Activated CD4-positive, alpha-beta T cell treated with anti-CD3 and anti-CD28 coated beads, Interleukin-2, amount 10 ng/mL, durations not matched to agents 24 days and 14 days (primary cell): Measurements from ENCODE around the gene KRT74. TPM values are rescaled to one million over a fixed set of nuclear protein-coding genes. Genes with fewer than 3 reads are reported as not detected.

Source experiments
- DNase-seq: peaks from one replicate; pipeline ENCODE4 v3.0.0; 2022
- H3K27ac Mint-ChIP-seq: one replicate; pipeline ENCODE4 v1.8.0; 2022; ENCODE audit warnings: mild to moderate bottlenecking, mixed read lengths
- H3K27me3 Mint-ChIP-seq: one replicate; pipeline ENCODE4 v1.8.0; 2022; ENCODE audit warnings: mixed read lengths
- H3K36me3 Mint-ChIP-seq: one replicate; pipeline ENCODE4 v1.8.0; 2022; ENCODE audit warnings: low read depth, mild to moderate bottlenecking, mixed read lengths
- H3K4me1 Mint-ChIP-seq: one replicate; pipeline ENCODE4 v1.8.0; 2021; ENCODE audit warnings: mixed read lengths
- H3K4me3 Mint-ChIP-seq: one replicate; pipeline ENCODE4 v1.8.0; 2022; ENCODE audit warnings: mild to moderate bottlenecking, moderate library complexity, mixed read lengths
- H3K9me3 Mint-ChIP-seq: one replicate; pipeline ENCODE4 v1.8.0; 2021; ENCODE audit warnings: mixed read lengths
- intact Hi-C: fragments of 100-400 bp; cut with micrococcal nuclease; formaldehyde crosslinking; loops from one replicate; pipeline ENCODE4 v1.15.1; 2023
- total RNA-seq: library from RNA; stranded (reverse); gene quantifications from 2 replicates; pipeline ENCODE4 v1.2.3, GENCODE V29; 2022

Gene KRT74
- total RNA-seq, 1 donor from 2014 or later = not detected

- Mint-ChIP-seq H3K4me3 (no peak overlapping the region), H3K4me1 (no peaks in the 10 kb centered on the region), H3K27me3 (no peaks in the 10 kb centered on the region), H3K27ac (no peak overlapping the region), H3K36me3 (no peaks in the 10 kb centered on the region), H3K9me3 (no peaks in the 10 kb centered on the region)
- intact Hi-C loops = no loop called here
- DNase-seq = no peak
These were observed 39.8 kb downstream of the KRT74 start for GRCh38 chr12:52533686-52534470.

DNA sequence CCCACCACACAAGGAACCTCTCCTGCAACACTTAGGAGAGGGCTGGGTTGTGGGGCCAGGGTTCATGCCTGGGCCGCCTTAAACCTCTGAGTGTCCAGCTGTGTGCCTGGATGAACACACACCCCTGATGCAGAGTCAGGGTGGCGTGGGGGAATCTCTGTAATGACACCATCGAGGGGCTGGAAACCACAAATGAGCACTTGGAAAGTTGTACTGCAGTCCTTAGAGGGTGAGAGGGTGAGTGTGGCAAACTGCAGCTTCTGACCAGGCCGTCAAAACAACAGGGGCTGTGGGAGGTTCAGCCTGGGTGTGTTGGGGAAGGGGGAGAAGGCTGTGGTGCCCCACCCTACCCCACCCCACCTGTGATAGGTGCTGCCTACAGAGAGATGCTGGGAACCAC is 41.0 kb downstream of the KRT74 start:
- Mint-ChIP-seq H3K27ac (no peak overlapping the region), H3K4me1 (no peaks in the 10 kb centered on the region), H3K36me3 (no peaks in the 10 kb centered on the region), H3K9me3 (no peaks in the 10 kb centered on the region), H3K4me3 (no peak overlapping the region), H3K27me3 (no peaks in the 10 kb centered on the region)
- no peak for DNase-seq
- intact Hi-C loops = no loop called here

DNA sequence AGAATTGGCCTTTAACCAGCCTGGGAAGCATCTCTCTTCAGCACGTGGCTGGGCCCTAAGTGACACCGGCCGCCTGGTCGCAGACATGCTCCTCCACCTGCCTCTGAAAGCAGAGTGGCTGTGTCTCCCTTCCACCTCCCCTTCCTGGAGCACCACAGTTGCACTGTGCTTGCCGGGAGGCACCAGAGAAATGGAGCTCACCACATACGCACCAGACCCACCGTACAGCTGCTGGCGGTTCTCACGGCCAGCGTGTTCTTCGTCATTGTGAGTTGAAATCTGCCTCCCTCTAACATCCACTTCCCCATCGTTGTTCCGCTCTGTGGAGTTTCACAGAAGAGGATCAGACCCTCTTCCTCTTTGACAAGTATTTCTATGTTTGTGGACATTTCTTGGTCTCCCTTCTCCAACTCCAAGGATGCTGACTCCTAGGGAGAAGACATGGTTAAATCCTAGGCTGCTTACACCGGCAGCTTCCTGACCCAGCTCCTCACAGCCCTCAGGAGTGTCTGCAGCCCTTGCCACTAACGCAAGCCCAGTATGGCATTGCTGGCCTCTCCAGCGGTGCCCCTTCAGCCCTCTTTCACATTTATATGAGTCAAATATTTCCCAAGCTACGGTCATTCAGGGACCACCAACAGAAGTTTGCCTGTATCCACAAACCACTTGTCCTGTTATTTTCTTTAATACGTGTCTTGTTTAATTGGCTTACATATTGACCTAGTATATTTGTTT is 41.9 kb downstream of the KRT74 start:
- intact Hi-C loops = no loop called here
- Mint-ChIP-seq H3K9me3 (no peaks in the 10 kb centered on the region), H3K27me3 (no peaks in the 10 kb centered on the region), H3K36me3 (no peaks in the 10 kb centered on the region), H3K4me3 (no peak overlapping the region), H3K27ac (no peak overlapping the region), H3K4me1 (peaks cover 2% of the 10 kb centered on the region)
- DNase-seq = no peak

DNA sequence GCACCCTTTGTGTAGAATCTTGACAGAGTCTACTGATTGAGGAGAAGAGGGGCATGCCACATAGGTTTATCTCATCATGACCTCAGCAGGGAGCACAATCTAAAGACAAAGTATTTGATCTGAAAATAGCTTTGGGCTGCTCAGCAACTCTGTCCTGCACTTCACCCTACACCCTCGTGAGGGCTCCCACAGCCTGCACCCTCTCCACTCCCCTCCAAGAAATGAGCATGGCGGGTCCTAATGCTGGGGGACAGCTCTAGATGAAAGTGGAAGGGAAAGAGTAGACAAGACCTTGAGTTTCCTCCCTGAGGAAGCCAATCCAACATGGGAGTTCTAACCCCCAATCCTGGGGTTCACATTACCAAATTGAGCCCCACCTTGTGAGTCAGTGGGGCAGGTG is 42.7 kb downstream of the KRT74 start:
- Mint-ChIP-seq H3K4me1 (peaks cover 4% of the 10 kb centered on the region), H3K4me3 (no peak overlapping the region), H3K36me3 (no peaks in the 10 kb centered on the region), H3K9me3 (no peaks in the 10 kb centered on the region), H3K27me3 (no peaks in the 10 kb centered on the region), H3K27ac (no peak overlapping the region)
- intact Hi-C loops = no loop called here
- DNase-seq = no peak

- peaks cover 4% of the 10 kb centered on the region for H3K4me1 Mint-ChIP-seq
- H3K27ac Mint-ChIP-seq = no peak overlapping the region
- DNase-seq = no peak
- H3K4me3 Mint-ChIP-seq = no peak overlapping the region
- H3K27me3 Mint-ChIP-seq = no peaks in the 10 kb centered on the region
- H3K9me3 Mint-ChIP-seq = no peaks in the 10 kb centered on the region
- intact Hi-C loops = no loop called here
- H3K36me3 Mint-ChIP-seq = no peaks in the 10 kb centered on the region
These were observed 43.3 kb downstream of the KRT74 start for GRCh38 chr12:52530366-52530765.

DNA sequence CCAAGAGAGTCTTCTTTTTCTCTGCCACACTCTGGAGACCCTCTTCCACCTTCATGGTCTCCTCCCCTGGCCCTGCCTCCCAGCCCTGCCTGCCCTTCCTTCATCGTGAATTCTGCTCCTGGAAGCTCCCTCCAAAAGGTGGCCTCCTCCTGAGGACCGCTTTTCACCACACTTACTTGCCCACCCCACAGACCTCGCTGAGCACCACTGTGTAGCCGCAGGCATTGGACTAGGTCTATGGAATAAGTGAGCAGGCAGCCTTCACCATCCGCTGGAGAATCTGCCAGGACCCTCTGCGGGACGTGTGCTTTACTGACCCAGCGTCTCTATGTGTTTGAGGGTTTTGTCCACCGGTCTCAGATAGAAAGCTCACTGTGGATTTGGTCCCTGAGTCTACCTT is 43.8 kb downstream of the KRT74 start:
- Mint-ChIP-seq H3K27me3 (no peaks in the 10 kb centered on the region), H3K36me3 (no peaks in the 10 kb centered on the region), H3K27ac (no peak overlapping the region), H3K4me3 (no peak overlapping the region), H3K4me1 (peaks cover 4% of the 10 kb centered on the region), H3K9me3 (no peaks in the 10 kb centered on the region)
- intact Hi-C loops = no loop called here
- no peak for DNase-seq

DNA sequence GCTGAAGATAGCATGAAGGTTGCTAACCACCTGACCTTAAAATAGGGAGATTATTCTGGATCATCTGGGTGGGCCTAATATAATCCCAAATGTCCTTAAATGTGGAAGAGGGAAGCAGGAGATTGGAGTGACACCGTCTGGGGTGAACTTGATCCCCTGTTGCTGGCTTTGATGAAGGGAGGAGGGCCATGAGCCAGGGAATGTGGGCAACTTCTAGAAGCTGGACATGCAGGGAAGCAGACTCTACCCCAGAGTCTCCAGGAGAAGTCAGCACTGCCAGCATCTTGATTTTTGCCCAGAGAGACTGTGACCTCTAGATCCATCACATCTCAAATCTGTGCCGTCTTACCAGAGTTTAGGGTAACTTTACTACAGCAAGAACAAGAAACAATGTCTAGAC is 44.2 kb downstream of the KRT74 start:
- intact Hi-C loops = no loop called here
- no peaks in the 10 kb centered on the region for H3K36me3 Mint-ChIP-seq
- no peak overlapping the region for H3K4me3 Mint-ChIP-seq
- no peaks in the 10 kb centered on the region for H3K27me3 Mint-ChIP-seq
- H3K9me3 Mint-ChIP-seq = no peaks in the 10 kb centered on the region
- no peak for DNase-seq
- peaks cover 4% of the 10 kb centered on the region for H3K4me1 Mint-ChIP-seq
- no peak overlapping the region for H3K27ac Mint-ChIP-seq

- intact Hi-C loops = no loop called here
- no peaks in the 10 kb centered on the region for H3K36me3 Mint-ChIP-seq
- H3K27ac Mint-ChIP-seq = no peak overlapping the region
- H3K4me3 Mint-ChIP-seq = no peak overlapping the region
- H3K9me3 Mint-ChIP-seq = no peaks in the 10 kb centered on the region
- no peaks in the 10 kb centered on the region for H3K27me3 Mint-ChIP-seq
- H3K4me1 Mint-ChIP-seq = peaks cover 4% of the 10 kb centered on the region
- no peak for DNase-seq
These were observed 45.0 kb downstream of the KRT74 start for GRCh38 chr12:52528641-52529143.

DNA sequence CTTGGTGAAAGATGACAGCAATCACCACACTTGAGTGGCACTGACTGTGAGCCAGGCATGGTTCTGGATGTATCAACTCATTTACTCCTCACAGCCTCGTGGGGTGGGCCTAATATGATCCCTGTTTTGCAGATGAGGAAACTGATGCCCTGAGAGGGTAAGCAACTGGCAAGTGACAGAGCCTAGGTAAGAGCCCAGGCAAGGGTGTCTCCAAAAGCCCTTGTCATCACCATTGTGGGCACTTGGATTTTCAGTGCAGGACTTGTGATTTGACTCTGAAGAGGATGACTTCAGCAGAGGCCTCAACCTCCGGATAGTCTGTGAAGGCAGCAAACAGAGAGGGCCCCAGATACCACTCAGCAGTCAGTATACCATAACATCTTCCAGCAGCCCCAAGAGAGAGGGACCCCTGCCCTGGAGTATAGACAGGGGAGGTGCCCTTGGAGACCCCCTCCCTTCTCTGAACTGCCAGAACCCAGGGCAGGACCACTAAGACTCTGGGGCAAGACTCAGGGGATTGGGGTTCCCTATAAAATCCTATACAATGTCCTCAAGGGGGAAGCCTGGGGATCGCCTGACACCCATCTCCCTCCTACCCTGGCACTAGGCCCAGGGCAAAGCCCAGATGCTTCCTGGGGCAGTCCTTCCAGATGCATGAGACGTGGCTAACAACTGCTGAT is 46.4 kb downstream of the KRT74 start:
- no peaks in the 10 kb centered on the region for H3K36me3 Mint-ChIP-seq
- no peak overlapping the region for H3K4me3 Mint-ChIP-seq
- no peak for DNase-seq
- intact Hi-C loops = no loop called here
- H3K27me3 Mint-ChIP-seq = peaks cover 3% of the 10 kb centered on the region
- no peak overlapping the region for H3K27ac Mint-ChIP-seq
- peaks cover 4% of the 10 kb centered on the region for H3K4me1 Mint-ChIP-seq
- H3K9me3 Mint-ChIP-seq = no peaks in the 10 kb centered on the region

- peaks cover 3% of the 10 kb centered on the region for H3K27me3 Mint-ChIP-seq
These were observed 47.1 kb downstream of the KRT74 start for GRCh38 chr12:52526511-52526951.

DNA sequence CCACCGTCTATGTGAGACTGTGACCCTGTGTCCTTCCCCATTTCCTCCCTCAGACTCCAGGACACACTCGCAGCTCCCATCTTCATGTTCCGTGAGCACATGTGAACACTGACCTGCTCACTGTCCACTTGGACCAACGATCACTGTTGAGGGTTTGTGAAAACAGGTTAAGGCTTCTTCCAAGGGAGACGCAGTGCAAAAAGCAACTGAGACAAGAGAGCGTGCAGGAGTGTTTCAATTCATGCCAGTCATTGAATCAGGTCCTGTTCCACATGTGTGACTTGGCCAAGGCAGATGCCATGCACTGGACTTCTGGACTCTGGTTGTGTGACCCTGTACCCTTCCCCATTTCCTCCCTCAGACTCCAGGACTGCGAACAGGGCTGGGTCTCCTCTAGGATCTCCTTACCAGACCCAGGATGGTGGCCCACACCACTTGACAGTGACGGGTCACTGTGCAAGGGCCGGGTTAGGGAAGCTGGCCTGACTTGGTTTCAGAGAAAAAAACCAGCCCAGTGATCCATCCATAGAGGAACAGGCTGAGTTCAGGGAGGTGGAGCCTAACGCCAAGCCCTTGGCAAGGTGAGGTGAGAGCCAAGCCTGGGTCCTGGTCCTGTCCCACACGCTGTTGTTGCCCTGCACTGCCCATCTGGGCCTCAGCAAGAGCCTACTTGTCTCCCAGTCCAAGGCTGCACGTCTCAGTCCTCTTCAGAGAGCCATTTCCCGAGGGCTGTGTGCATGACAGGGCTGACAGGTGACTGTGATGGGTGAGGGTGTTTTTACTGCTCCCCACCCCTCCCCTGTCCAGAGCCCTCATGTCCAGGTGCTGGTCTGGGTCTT is 47.8 kb downstream of the KRT74 start:
- DNase-seq = no peak
- Mint-ChIP-seq H3K4me3 (no peak overlapping the region), H3K36me3 (no peaks in the 10 kb centered on the region), H3K4me1 (peaks cover 4% of the 10 kb centered on the region), H3K9me3 (no peaks in the 10 kb centered on the region), H3K27me3 (peaks cover 3% of the 10 kb centered on the region), H3K27ac (no peak overlapping the region)
- intact Hi-C loops = no loop called here

More at GRCh38 chr12:52526511-52526951, 47.1 kb downstream of the KRT74 start:
- no peaks in the 10 kb centered on the region for H3K9me3 Mint-ChIP-seq
- intact Hi-C loops = no loop called here
- DNase-seq = no peak
- H3K27ac Mint-ChIP-seq = no peak overlapping the region
- no peak overlapping the region for H3K4me3 Mint-ChIP-seq
- no peaks in the 10 kb centered on the region for H3K36me3 Mint-ChIP-seq
- H3K4me1 Mint-ChIP-seq = peaks cover 4% of the 10 kb centered on the region

- peaks cover 4% of the 10 kb centered on the region for H3K4me1 Mint-ChIP-seq
- H3K4me3 Mint-ChIP-seq = no peak overlapping the region
- DNase-seq = no peak
- H3K9me3 Mint-ChIP-seq = no peaks in the 10 kb centered on the region
- peaks cover 3% of the 10 kb centered on the region for H3K27me3 Mint-ChIP-seq
- intact Hi-C loops = no loop called here
- H3K36me3 Mint-ChIP-seq = no peaks in the 10 kb centered on the region
- H3K27ac Mint-ChIP-seq = no peak overlapping the region
These were observed 48.6 kb downstream of the KRT74 start for GRCh38 chr12:52524898-52525591.
